ENCODE results near the gene LCNL1. TPM values are rescaled to one million over a fixed set of nuclear protein-coding genes. Genes with fewer than 3 reads are reported as not detected.

LCNL1 gene
- total and polyA plus RNA-seq, 2 donors (not counting 1 experiment from before 2014, with no cell fraction given): not detected

- Mint-ChIP-seq H3K9me3 (ENCODE audit: insufficient read depth) (no peaks in the 10 kb centered on the region), H3K4me1 (peaks cover 42% of the 10 kb centered on the region), H3K27ac (peak overlapping the region; percentile 56), H3K4me3 (peak overlapping the region; percentile 41), H3K27me3 (no peaks in the 10 kb centered on the region)
- Histone ChIP-seq H3K9me3 (ENCODE audit: control extremely low read depth in 1 of 3, control insufficient read depth in 2 of 3, insufficient read depth in 1 of 3, low read length in 2 of 3) (peaks cover 0 to 12% (median 0%) of the 10 kb centered on the region in 3 donors), H3K4me1 (ENCODE audit: control insufficient read depth in 2 of 2, insufficient read depth in 2 of 2, low read length in 2 of 2) (peaks cover 34 to 50% of the 10 kb centered on the region in 2 donors), H3K36me3 (replicated peaks in 1 of 2; ENCODE audit: control extremely low read depth in 1 of 2, control insufficient read depth in 1 of 2, extremely low read depth in 1 of 2, insufficient read depth in 2 of 2, low read length in 1 of 2) (no peaks in the 10 kb centered on the region), H3K79me2 (ENCODE audit: control insufficient read depth, insufficient read depth, low read length) (peaks cover 6% of the 10 kb centered on the region), H3K27me3 (replicated peaks in 1 of 4; ENCODE audit: control extremely low read depth in 1 of 4, control insufficient read depth in 3 of 4, insufficient read depth in 4 of 4, low read length in 3 of 4) (no peaks in the 10 kb centered on the region), H3K4me2 (replicated peaks; ENCODE audit: low read depth, low read length, poor library complexity, severe bottlenecking) (peak overlapping the region; percentile 14), H2AFZ (ENCODE audit: insufficient read depth, low read depth, low read length, poor library complexity, severe bottlenecking) (no peak overlapping the region), H3K27ac (ENCODE audit: low read length in 2 of 2) (no peak overlapping the region), H3K4me3 (ENCODE audit: control extremely low read depth in 1 of 5, extremely low read depth in 1 of 5, insufficient read depth in 1 of 5, low read depth in 2 of 5, low read length in 4 of 5) (no peak overlapping the region), H4K20me1 (ENCODE audit: control insufficient read depth, insufficient read depth, low read length, poor library complexity, severe bottlenecking) (peaks cover 11% of the 10 kb centered on the region), H3K9ac (ENCODE audit: low read length) (no peak overlapping the region)
- ATAC-seq (ENCODE audit: low read depth) (no peak), DNase-seq (no peak)
- TF ChIP-seq EZH2 (IDR thresholded peaks at IDR 0.05; ENCODE audit: borderline replicate concordance, insufficient read depth, low read depth, low read length, poor library complexity, severe bottlenecking) (no peak), CTCF (IDR thresholded peaks at IDR 0.05) (no peak)
- intact Hi-C loops (cut with micrococcal nuclease): no loop called here
- ChIA-PET CTCF (interaction anchor here (1.0 to 5.9 kb wide), 15 partner anchors 8 to 260 kb away, joined by 3 to 49 read pairs (median 5); partner anchors contain the start of genes CLIC3, NPDC1 and SAPCD2), POLR2A (interaction anchor here (0.6 to 1.1 kb wide), 2 partner anchors 31 to 32 kb away, joined by 3 to 4 read pairs; no protein-coding TSS in a partner anchor)
- WGBS (ENCODE audit: insufficient coverage): 89% methylated on average over 2 of the region's 2 CpGs
These were observed 43.6 kb downstream of the LCNL1 start for GRCh38 chr9:137026384-137026783.

GRCh38 chr9:137026828-137027227 lies 44.0 kb downstream of the LCNL1 start:
- no peaks in the 10 kb centered on the region for H3K36me3 ChIP-seq (replicated peaks in 1 of 2; ENCODE audit: control extremely low read depth in 1 of 2, control insufficient read depth in 1 of 2, extremely low read depth in 1 of 2, insufficient read depth in 2 of 2, low read length in 1 of 2)
- ChIA-PET POLR2A (interaction anchor here (1.1 to 3.0 kb wide), 2 partner anchors 31 to 35 kb away, joined by 4 to 19 read pairs; partner anchors contain the start of gene PAXX), CTCF (interaction anchor here (1.1 to 5.9 kb wide), 14 partner anchors 8 to 260 kb away, joined by 3 to 49 read pairs (median 6); partner anchors contain the start of genes AJM1, CLIC3, NPDC1 and PAXX)
- H3K9ac ChIP-seq (ENCODE audit: low read length): no peak overlapping the region
- Mint-ChIP-seq H3K4me1 (peaks cover 44% of the 10 kb centered on the region), H3K27ac (peak overlapping the region; percentile 56), H3K27me3 (no peaks in the 10 kb centered on the region), H3K9me3 (ENCODE audit: insufficient read depth) (no peaks in the 10 kb centered on the region), H3K4me3 (peak overlapping the region; percentile 81)
- H3K9me3 ChIP-seq (ENCODE audit: control extremely low read depth in 1 of 3, control insufficient read depth in 2 of 3, insufficient read depth in 1 of 3, low read length in 2 of 3): peaks cover 0 to 9% (median 0%) of the 10 kb centered on the region in 3 donors
- TF ChIP-seq CTCF (IDR thresholded peaks at IDR 0.05) (no peak), EZH2 (IDR thresholded peaks at IDR 0.05; ENCODE audit: borderline replicate concordance, insufficient read depth, low read depth, low read length, poor library complexity, severe bottlenecking) (no peak)
- intact Hi-C loops (cut with micrococcal nuclease): no loop called here
- no peaks in the 10 kb centered on the region for H3K27me3 ChIP-seq (replicated peaks in 1 of 4; ENCODE audit: control extremely low read depth in 1 of 4, control insufficient read depth in 3 of 4, insufficient read depth in 4 of 4, low read length in 3 of 4)
- peaks cover 11% of the 10 kb centered on the region for H4K20me1 ChIP-seq (ENCODE audit: control insufficient read depth, insufficient read depth, low read length, poor library complexity, severe bottlenecking)
- no peak overlapping the region for H3K4me3 ChIP-seq (ENCODE audit: control extremely low read depth in 1 of 5, extremely low read depth in 1 of 5, insufficient read depth in 1 of 5, low read depth in 2 of 5, low read length in 4 of 5)
- peaks cover 38 to 55% of the 10 kb centered on the region in 2 donors for H3K4me1 ChIP-seq (ENCODE audit: control insufficient read depth in 2 of 2, insufficient read depth in 2 of 2, low read length in 2 of 2)
- H3K79me2 ChIP-seq (ENCODE audit: control insufficient read depth, insufficient read depth, low read length): peaks cover 11% of the 10 kb centered on the region
- peak overlapping the region; percentile 71 for H3K4me2 ChIP-seq (replicated peaks; ENCODE audit: low read depth, low read length, poor library complexity, severe bottlenecking)
- DNase-seq: no peak
- no peak overlapping the region for H3K27ac ChIP-seq (ENCODE audit: low read length in 2 of 2)
- H2AFZ ChIP-seq (ENCODE audit: insufficient read depth, low read depth, low read length, poor library complexity, severe bottlenecking): no peak overlapping the region
- WGBS (ENCODE audit: insufficient coverage): 74% methylated on average over 4 of the region's 4 CpGs
- no peak for ATAC-seq (ENCODE audit: low read depth)
